H1 (cell line): Measurements from ENCODE around the gene DENND2A. TPM values are rescaled to one million over a fixed set of nuclear protein-coding genes. Genes with fewer than 3 reads are reported as not detected.
"Not testable (repeated sequence)": the region's sequence is repeated elsewhere in the genome, so short reads cannot be mapped to it uniquely, and the experiment has no call there.

Source experiments
- CTCF ChIA-PET: fragments of 300-600 bp; sonication (Branson Sonifier 250); formaldehyde crosslinking; loops from one replicate; lab custom pipeline; 2021; ENCODE audit not compliant: partially characterized antibody; lab: Charles Lee
- POLR2A ChIA-PET: fragments of 300-600 bp; sonication (Branson Sonifier 250); formaldehyde crosslinking; loops from one replicate; lab custom pipeline; 2021; ENCODE audit warnings: inconsistent platforms; ENCODE audit not compliant: partially characterized antibody; lab: Charles Lee
- DNase-seq, 2 experiments: peaks; one replicate each; pipeline versions ENCODE4 v3.0.0 to v3.0.0-alpha.2; 2010 to 2022; ENCODE audit warnings: low spot score in 2 of 2, low read depth in 1 of 2, mixed read lengths in 1 of 2
- FAIRE-seq: peaks from 2 replicates; lab custom pipeline; 2011; peaks lifted over from hg19 to GRCh38; lab: Jason Lieb, UNC
- H2AFZ ChIP-seq: 2 replicates; pipeline ENCODE4 v1.8.1; 2012; ENCODE audit warnings: low read length, inconsistent platforms
- H2AK5ac ChIP-seq: 2 replicates; pipeline ENCODE4 v1.6.1; 2013; ENCODE audit warnings: low read depth, low read length
- H2BK120ac ChIP-seq: replicated peaks from 2 replicates; pipeline ENCODE3; 2013; ENCODE audit warnings: low read depth, low read length, inconsistent platforms
- H2BK12ac ChIP-seq: 2 replicates; pipeline ENCODE4 v1.6.1; 2013; ENCODE audit warnings: low read depth, low read length
- H2BK15ac ChIP-seq: 2 replicates; pipeline ENCODE4 v1.6.1; 2013; ENCODE audit warnings: low read length
- H2BK20ac ChIP-seq: 2 replicates; pipeline ENCODE4 v1.6.1; 2013; ENCODE audit warnings: low read length
- H2BK5ac ChIP-seq: 2 replicates; pipeline ENCODE4 v1.6.1; 2013; ENCODE audit warnings: low read depth, low read length
- H3K14ac ChIP-seq: 2 replicates; pipeline ENCODE4 v1.6.1; 2013; ENCODE audit warnings: inconsistent platforms; ENCODE audit not compliant: insufficient read length
- H3K18ac ChIP-seq: 2 replicates; pipeline ENCODE4 v1.6.1; 2013; ENCODE audit warnings: low read length; ENCODE audit errors: extremely low read depth
- H3K23ac ChIP-seq: 2 replicates; pipeline ENCODE4 v1.6.1; 2013; ENCODE audit warnings: inconsistent platforms; ENCODE audit not compliant: insufficient read length
- H3K23me2 ChIP-seq: 2 replicates; pipeline ENCODE4 v1.6.1; 2013; ENCODE audit warnings: low read depth, low read length
- H3K27ac ChIP-seq: 2 replicates; pipeline ENCODE4 v1.6.1; 2011; ENCODE audit warnings: low read depth, low read length, inconsistent platforms
- H3K27me3 ChIP-seq, 4 experiments: replicated peaks in 1 of 4; 1 replicate in 1 of 4; 2 replicates in 3 of 4; pipeline versions ENCODE4 v1.6.1 to v1.8.1; 2011 to 2013; ENCODE audit warnings: low read length in 3 of 4, mild to moderate bottlenecking in 3 of 4, inconsistent platforms in 2 of 4, mixed read lengths in 2 of 4, moderate library complexity in 1 of 4; ENCODE audit not compliant: control insufficient read depth in 3 of 4, insufficient read depth in 3 of 4; ENCODE audit errors: extremely low read depth in 1 of 4
- H3K36me3 ChIP-seq, 4 experiments: 2 replicates each; pipeline versions ENCODE4 v1.6.1 to v1.8.1; 2011 to 2013; ENCODE audit warnings: mild to moderate bottlenecking in 4 of 4, low read length in 3 of 4, moderate library complexity in 2 of 4, control low read depth in 1 of 4, inconsistent platforms in 1 of 4; ENCODE audit not compliant: insufficient read depth in 4 of 4, control insufficient read depth in 2 of 4
- H3K4ac ChIP-seq: replicated peaks from 2 replicates; pipeline ENCODE3; 2013; ENCODE audit warnings: low read length, low read depth, mixed read lengths, inconsistent platforms; ENCODE audit not compliant: insufficient read length
- H3K4me1 ChIP-seq, 4 experiments: replicated peaks in 1 of 4; 1 replicate in 1 of 4; 2 replicates in 3 of 4; pipeline versions ENCODE4 v1.6.1 to v1.8.1; 2011 to 2013; ENCODE audit warnings: low read length in 3 of 4, inconsistent platforms in 2 of 4, mixed read lengths in 1 of 4; ENCODE audit not compliant: insufficient read depth in 4 of 4, control insufficient read depth in 3 of 4
- H3K4me2 ChIP-seq, 2 experiments: 2 replicates each; pipeline versions ENCODE4 v1.6.1 to v1.8.1; 2011 to 2013; ENCODE audit warnings: low read depth in 2 of 2, low read length in 2 of 2, control low read depth in 1 of 2, inconsistent platforms in 1 of 2, mild to moderate bottlenecking in 1 of 2; ENCODE audit not compliant: insufficient read depth in 1 of 2
- H3K4me3 ChIP-seq, 4 experiments: fragments of 200-600, 300-600 bp in 1 of 4; sonication (generic), shearing (Covaris generic), sonication (Bioruptor Twin) in 1 of 4; 2 replicates each; pipeline versions ENCODE4 v1.5.1 to v1.8.1; 2011 to 2016; ENCODE audit warnings: low read length in 4 of 4, low read depth in 3 of 4, control low read depth in 2 of 4, inconsistent platforms in 2 of 4, mild to moderate bottlenecking in 2 of 4, mixed read lengths in 1 of 4, moderate library complexity in 1 of 4; ENCODE audit not compliant: insufficient read depth in 2 of 4; ENCODE audit errors: extremely low read depth in 1 of 4
- H3K56ac ChIP-seq: replicated peaks from 2 replicates; pipeline ENCODE3; 2013; ENCODE audit warnings: low read depth, mild to moderate bottlenecking, mixed read lengths, low read length, inconsistent platforms; ENCODE audit not compliant: insufficient read length
- H3K79me1 ChIP-seq: 2 replicates; pipeline ENCODE4 v1.6.1; 2013; ENCODE audit warnings: low read depth, low read length, control low read depth
- H3K79me2 ChIP-seq, 2 experiments: 2 replicates each; pipeline versions ENCODE4 v1.6.1 to v1.8.1; 2012 to 2013; ENCODE audit warnings: low read length in 2 of 2, mild to moderate bottlenecking in 2 of 2, inconsistent platforms in 1 of 2; ENCODE audit not compliant: insufficient read depth in 2 of 2, control insufficient read depth in 1 of 2
- H3K9ac ChIP-seq, 4 experiments: replicated peaks in 1 of 4; 1 replicate in 1 of 4; 2 replicates in 3 of 4; pipeline versions ENCODE4 v1.6.1 to v1.8.1; 2011 to 2013; ENCODE audit warnings: low read depth in 3 of 4, low read length in 3 of 4, control low read depth in 2 of 4, mild to moderate bottlenecking in 2 of 4, moderate library complexity in 2 of 4, inconsistent platforms in 1 of 4; ENCODE audit errors: extremely low read depth in 1 of 4
- H3K9me3 ChIP-seq, 2 experiments: 2 replicates each; pipeline versions ENCODE4 v1.6.1 to v1.8.1; 2012 to 2013; ENCODE audit warnings: mild to moderate bottlenecking in 2 of 2, moderate library complexity in 2 of 2, control low read depth in 1 of 2, inconsistent platforms in 1 of 2, low read depth in 1 of 2, low read length in 1 of 2, mixed read lengths in 1 of 2; ENCODE audit not compliant: insufficient read depth in 2 of 2
- H4K20me1 ChIP-seq, 2 experiments: replicated peaks in 1 of 2; 2 replicates each; pipeline versions ENCODE3 to v1.8.1; 2011 to 2013; ENCODE audit warnings: inconsistent platforms in 2 of 2, low read length in 2 of 2, mild to moderate bottlenecking in 1 of 2; ENCODE audit not compliant: insufficient read depth in 2 of 2, control insufficient read depth in 1 of 2
- H4K5ac ChIP-seq: 2 replicates; pipeline ENCODE4 v1.6.1; 2013; ENCODE audit warnings: low read length, low read depth, mixed read lengths, inconsistent platforms; ENCODE audit not compliant: insufficient read length
- H4K8ac ChIP-seq: 2 replicates; pipeline ENCODE4 v1.8.0; 2013; ENCODE audit warnings: mild to moderate bottlenecking, moderate library complexity, low read length, inconsistent platforms; ENCODE audit not compliant: insufficient read depth; ENCODE audit errors: extremely low read depth
- H4K91ac ChIP-seq: replicated peaks from 2 replicates; pipeline ENCODE3; 2013; ENCODE audit warnings: low read length, mixed read lengths, inconsistent platforms; ENCODE audit not compliant: insufficient read length
- WGBS, 2 experiments: shearing (Covaris generic) in 1 of 2; methylation state at CpG; one replicate each; pipeline versions ENCODE4 v1.1.6 to v1.1.7; 2013 to 2015; ENCODE audit warnings: low lambda C conversion rate in 2 of 2, mixed read lengths in 2 of 2, inconsistent platforms in 1 of 2, low coverage in 1 of 2, missing lambda C conversion rate in 1 of 2; ENCODE audit not compliant: insufficient replicate concordance in 2 of 2, insufficient coverage in 1 of 2, insufficient read length in 1 of 2; ENCODE audit errors: extremely low coverage in 1 of 2, missing lambda C conversion rate in 1 of 2; 5-methylcytosine and 5-hydroxymethylcytosine counted together
- polyA plus RNA-seq, 7 experiments: library from polyadenylated mRNA; depleted of rRNA in 3 of 7; stranded (reverse) in 5 of 7; unstranded in 2 of 7; fragments of >200 nt in 5 of 7; fragments of 200-250 nt in 2 of 7; gene quantifications; 1 replicate in 5 of 7; 2 replicates in 1 of 7; 4 replicates in 1 of 7; pipeline versions ENCODE4 v1.2.1 to v1.2.3, GENCODE V29; 2011 to 2013; ENCODE audit warnings: missing spikeins in 2 of 7, mixed read lengths in 2 of 7
- total RNA-seq: library from RNA; stranded (reverse); fragmentation: NEBNext Ultra II Directional; extraction: Animal tissue kit (Norgen Biotek cat#: 25700); gene quantifications from 2 replicates; pipeline ENCODE4 v1.2.1, GENCODE V29; 2021

The DENND2A gene
- total and polyA plus RNA-seq, 2 of the 8 experiments (the other 6 are each of a cell fraction or from before 2014, with no cell fraction given), result 5.0 to 13.0 TPM

DNA sequence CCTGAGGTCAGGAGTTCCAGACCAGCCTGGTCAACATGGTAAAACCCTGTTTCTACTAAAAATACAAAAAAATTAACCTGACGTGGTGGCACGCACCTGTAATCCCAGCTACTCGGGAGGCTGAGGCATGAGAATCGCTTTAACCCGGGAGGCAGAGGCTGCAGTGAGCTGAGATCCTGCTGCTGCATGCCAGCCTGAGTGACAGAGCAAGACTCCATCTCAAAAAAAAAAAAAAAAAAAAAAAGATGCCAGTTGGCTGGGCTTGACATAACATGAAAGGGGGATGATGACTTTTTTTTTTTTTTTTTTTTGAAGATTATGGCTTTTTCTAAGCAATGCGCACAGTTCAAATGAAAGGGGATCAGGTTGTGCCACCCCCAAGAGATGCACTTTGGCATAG is 133.1 kb downstream of the DENND2A start:
- H3K4ac ChIP-seq, H4K20me1 ChIP-seq, H2BK20ac ChIP-seq, DNase-seq, H3K9me3 ChIP-seq, H3K23ac ChIP-seq, H2BK12ac ChIP-seq, H3K4me3 ChIP-seq, H3K79me1 ChIP-seq, H3K36me3 ChIP-seq, FAIRE-seq, H2BK120ac ChIP-seq, H3K18ac ChIP-seq, H3K27ac ChIP-seq, H4K8ac ChIP-seq, H3K23me2 ChIP-seq, H3K9ac ChIP-seq, H3K79me2 ChIP-seq, H3K4me2 ChIP-seq, H2BK5ac ChIP-seq, H2BK15ac ChIP-seq, H2AK5ac ChIP-seq, H3K27me3 ChIP-seq, H2AFZ ChIP-seq, H4K91ac ChIP-seq, H3K14ac ChIP-seq, H4K5ac ChIP-seq, H3K56ac ChIP-seq: not testable (repeated sequence)
- ChIA-PET POLR2A (interaction anchor here (1.2 kb wide), 1 partner anchor 10 kb away, joined by 5 read pairs; no protein-coding TSS in a partner anchor), CTCF (interaction anchor here (0.6 to 18.4 kb wide), 6 partner anchors 9 to 167 kb away, joined by 3 to 322 read pairs (median 6); partner anchors contain the start of gene DENND2A)
- peaks cover 5 to 13% (median 5%) of the 10 kb centered on the region in 4 experiments; a peak in 5 of 7 replicates for H3K4me1 ChIP-seq
- 92% methylated on average over 6 of the region's 6 CpGs; no CpG with 5 or more reads in 1 of the 2 experiments for WGBS, 2 experiments
